Neural progenitor cell (in vitro differentiated cells): ENCODE results near the gene C18orf63. TPM values are rescaled to one million over a fixed set of nuclear protein-coding genes. Genes with fewer than 3 reads are reported as not detected.

Experiments
- DNase-seq: peaks from one replicate; pipeline ENCODE4 v3.0.0-alpha.2; 2016; ENCODE audit warnings: low spot score
- H2AFZ ChIP-seq: fragments of 200-600 bp; sonication (generic); replicated peaks from 2 replicates; pipeline ENCODE4 v1.6.1; 2016; ENCODE audit warnings: antibody characterized with exemption
- H3F3A ChIP-seq: fragments of 200-600 bp; sonication (generic); 2 replicates; pipeline ENCODE4 v1.6.1; 2016; ENCODE audit warnings: antibody characterized with exemption, low read depth
- H3K27ac ChIP-seq: fragments of 200-600 bp; sonication (generic); 2 replicates; pipeline ENCODE4 v1.5.1; 2016; ENCODE audit warnings: mild to moderate bottlenecking
- H3K27me3 ChIP-seq: fragments of 200-600 bp; sonication (generic); 2 replicates; pipeline ENCODE4 v1.6.1; 2016; ENCODE audit warnings: mild to moderate bottlenecking, moderate library complexity
- H3K36me3 ChIP-seq: fragments of 200-600 bp; sonication (generic); 2 replicates; pipeline ENCODE4 v1.5.1; 2016
- H3K4me1 ChIP-seq: fragments of 200-600 bp; sonication (generic); 2 replicates; pipeline ENCODE4 v1.6.1; 2016; ENCODE audit warnings: mixed run types
- H3K4me2 ChIP-seq: fragments of 200-600 bp; sonication (generic); 2 replicates; pipeline ENCODE4 v1.6.1; 2016
- H3K4me3 ChIP-seq: fragments of 200-600 bp; sonication (generic); 2 replicates; pipeline ENCODE4 v1.5.1; 2016
- H3K79me2 ChIP-seq: fragments of 200-600 bp; sonication (generic); 2 replicates; pipeline ENCODE4 v1.6.1; 2016; ENCODE audit warnings: low read depth
- H3K9ac ChIP-seq: fragments of 200-600 bp; sonication (generic); 2 replicates; pipeline ENCODE4 v1.6.1; 2016
- H3K9me3 ChIP-seq: fragments of 200-600 bp; sonication (generic); 2 replicates; pipeline ENCODE4 v1.5.1; 2016; ENCODE audit warnings: low read depth
- H4K20me1 ChIP-seq: fragments of 200-600 bp; sonication (generic); 2 replicates; pipeline ENCODE4 v1.6.1; 2016; ENCODE audit warnings: low read depth
- H3K27ac Mint-ChIP-seq: 3 replicates; pipeline ENCODE4 v1.8.0; 2021; ENCODE audit warnings: mixed read lengths
- H3K27me3 Mint-ChIP-seq: 2 replicates; pipeline ENCODE4 v1.8.0; 2022; ENCODE audit warnings: low read depth, mild to moderate bottlenecking, inconsistent platforms, moderate library complexity, mixed read lengths; ENCODE audit not compliant: insufficient read depth
- H3K36me3 Mint-ChIP-seq: 3 replicates; pipeline ENCODE4 v1.8.0; 2021; ENCODE audit warnings: mixed read lengths
- H3K4me1 Mint-ChIP-seq: 3 replicates; pipeline ENCODE4 v1.8.0; 2021; ENCODE audit warnings: mixed read lengths
- H3K4me3 Mint-ChIP-seq: 3 replicates; pipeline ENCODE4 v1.8.0; 2021; ENCODE audit warnings: mild to moderate bottlenecking, moderate library complexity, mixed read lengths
- H3K9me3 Mint-ChIP-seq: 3 replicates; pipeline ENCODE4 v1.8.0; 2020; ENCODE audit warnings: mixed read lengths
- EZH2 ChIP-seq: fragments of 200-600 bp; sonication (generic); IDR thresholded peaks from 2 replicates; pipeline ENCODE4 v1.6.1; 2017; ENCODE audit warnings: antibody characterized with exemption, mild to moderate bottlenecking, moderate library complexity
- EZH2phosphoT487 ChIP-seq: fragments of 200-600 bp; sonication (generic); IDR thresholded peaks from 2 replicates; pipeline ENCODE4 v1.6.1; 2017; ENCODE audit warnings: antibody characterized with exemption
- total RNA-seq: library from RNA; depleted of rRNA; stranded (reverse); fragments of >200 nt; gene quantifications from 2 replicates; pipeline ENCODE4 v1.2.3, GENCODE V29; 2015; ENCODE audit warnings: low replicate concordance
- TF ChIP-seq, protein P1 (sequence below): fragments of 200-600 bp; sonication (generic); IDR thresholded peaks from 2 replicates; pipeline ENCODE4 v1.5.1; 2017; ENCODE audit warnings: antibody characterized with exemption, mild to moderate bottlenecking

The C18orf63 gene
- total RNA-seq, 1 donor from 2014 or later: not detected

GRCh38 chr18:74268933-74269620, 46.6 kb upstream of the C18orf63 start:
- peaks cover 7% of the 10 kb centered on the region for H3K36me3 Mint-ChIP-seq
- peaks cover 7% of the 10 kb centered on the region for H3K27me3 Mint-ChIP-seq
- Histone ChIP-seq H3K4me1 (no peaks in the 10 kb centered on the region), H3K9me3 (no peaks in the 10 kb centered on the region), H3K4me3 (no peak overlapping the region), H3K79me2 (no peaks in the 10 kb centered on the region), H3K9ac (no peak overlapping the region), H3K36me3 (no peaks in the 10 kb centered on the region), H3K27ac (no peak overlapping the region), H3K27me3 (no peaks in the 10 kb centered on the region), H3K4me2 (no peak overlapping the region), H4K20me1 (no peaks in the 10 kb centered on the region), H3F3A (no peaks in the 10 kb centered on the region), H2AFZ (no peak overlapping the region)
- TF ChIP-seq EZH2phosphoT487 (no peak), EZH2 (no peak)
- TF ChIP-seq, protein P1, sequence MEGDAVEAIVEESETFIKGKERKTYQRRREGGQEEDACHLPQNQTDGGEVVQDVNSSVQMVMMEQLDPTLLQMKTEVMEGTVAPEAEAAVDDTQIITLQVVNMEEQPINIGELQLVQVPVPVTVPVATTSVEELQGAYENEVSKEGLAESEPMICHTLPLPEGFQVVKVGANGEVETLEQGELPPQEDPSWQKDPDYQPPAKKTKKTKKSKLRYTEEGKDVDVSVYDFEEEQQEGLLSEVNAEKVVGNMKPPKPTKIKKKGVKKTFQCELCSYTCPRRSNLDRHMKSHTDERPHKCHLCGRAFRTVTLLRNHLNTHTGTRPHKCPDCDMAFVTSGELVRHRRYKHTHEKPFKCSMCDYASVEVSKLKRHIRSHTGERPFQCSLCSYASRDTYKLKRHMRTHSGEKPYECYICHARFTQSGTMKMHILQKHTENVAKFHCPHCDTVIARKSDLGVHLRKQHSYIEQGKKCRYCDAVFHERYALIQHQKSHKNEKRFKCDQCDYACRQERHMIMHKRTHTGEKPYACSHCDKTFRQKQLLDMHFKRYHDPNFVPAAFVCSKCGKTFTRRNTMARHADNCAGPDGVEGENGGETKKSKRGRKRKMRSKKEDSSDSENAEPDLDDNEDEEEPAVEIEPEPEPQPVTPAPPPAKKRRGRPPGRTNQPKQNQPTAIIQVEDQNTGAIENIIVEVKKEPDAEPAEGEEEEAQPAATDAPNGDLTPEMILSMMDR: no peak
- H3K4me3 Mint-ChIP-seq: no peak overlapping the region
- H3K9me3 Mint-ChIP-seq: no peaks in the 10 kb centered on the region
- H3K27ac Mint-ChIP-seq: no peak overlapping the region
- no peak for DNase-seq
- peaks cover 11% of the 10 kb centered on the region for H3K4me1 Mint-ChIP-seq

- Histone ChIP-seq H3K4me3 (no peak overlapping the region), H3K9me3 (no peaks in the 10 kb centered on the region), H3K27me3 (no peaks in the 10 kb centered on the region), H4K20me1 (no peaks in the 10 kb centered on the region), H3K4me2 (no peak overlapping the region), H3K36me3 (no peaks in the 10 kb centered on the region), H3K9ac (no peak overlapping the region), H3K79me2 (no peaks in the 10 kb centered on the region), H3K4me1 (no peaks in the 10 kb centered on the region), H2AFZ (no peak overlapping the region), H3F3A (no peaks in the 10 kb centered on the region), H3K27ac (no peak overlapping the region)
- DNase-seq: no peak
- Mint-ChIP-seq H3K27me3 (peaks cover 5% of the 10 kb centered on the region), H3K27ac (no peak overlapping the region), H3K9me3 (no peaks in the 10 kb centered on the region), H3K4me3 (no peak overlapping the region), H3K36me3 (peaks cover 4% of the 10 kb centered on the region), H3K4me1 (no peaks in the 10 kb centered on the region)
- TF ChIP-seq EZH2 (no peak), EZH2phosphoT487 (no peak)
- TF ChIP-seq, protein P1: no peak
These were observed 44.0 kb upstream of the C18orf63 start for GRCh38 chr18:74271635-74272034.

DNA sequence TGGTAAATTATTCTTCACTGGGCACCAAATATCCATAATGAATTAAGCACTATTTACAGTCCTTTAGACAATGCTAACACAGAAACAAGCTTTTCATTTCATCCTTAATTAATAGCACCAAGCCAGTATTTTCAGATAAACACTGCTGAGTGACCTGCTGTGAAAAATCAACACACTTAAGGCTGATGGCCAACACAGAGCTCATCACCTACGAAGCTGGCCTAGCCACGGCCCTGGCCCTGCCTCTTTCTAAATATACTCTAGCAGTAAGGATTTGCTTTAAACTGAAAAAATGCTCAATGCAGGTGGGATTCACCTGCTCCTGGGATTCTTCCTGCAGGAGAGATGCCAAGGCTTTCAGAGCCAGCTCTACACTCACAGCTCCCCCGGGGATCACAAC, 42.2 kb upstream of the C18orf63 start:
- Histone ChIP-seq H3K9ac (no peak overlapping the region), H3K4me1 (no peaks in the 10 kb centered on the region), H4K20me1 (no peaks in the 10 kb centered on the region), H3K36me3 (no peaks in the 10 kb centered on the region), H3K79me2 (no peaks in the 10 kb centered on the region), H3K4me3 (no peak overlapping the region), H3K4me2 (no peak overlapping the region), H3K9me3 (no peaks in the 10 kb centered on the region), H3K27ac (no peak overlapping the region), H3F3A (no peaks in the 10 kb centered on the region), H3K27me3 (no peaks in the 10 kb centered on the region), H2AFZ (no peak overlapping the region)
- Mint-ChIP-seq H3K27ac (no peak overlapping the region), H3K27me3 (peaks cover 5% of the 10 kb centered on the region), H3K4me1 (no peaks in the 10 kb centered on the region), H3K4me3 (no peak overlapping the region), H3K36me3 (no peaks in the 10 kb centered on the region), H3K9me3 (no peaks in the 10 kb centered on the region)
- no peak for DNase-seq
- no peak for TF ChIP-seq EZH2
- no peak for TF ChIP-seq EZH2phosphoT487
- TF ChIP-seq, protein P1: no peak
